ENCODE measurements around the gene CCNB2.

CCNB2 gene

GRCh38 chr15:59169251-59169708, 64.3 kb downstream of the CCNB2 start:
- no peak for DNase-seq

- no peak for DNase-seq
Measured at GRCh38 chr15:59170295-59171066, 65.5 kb downstream of the CCNB2 start.

- no peak for DNase-seq
Measured at GRCh38 chr15:59171067-59171397, 66.1 kb downstream of the CCNB2 start.

GRCh38 chr15:59172289-59172901, 67.4 kb downstream of the CCNB2 start:
- no peak for DNase-seq

- DNase-seq, result no peak
Measured at GRCh38 chr15:59173194-59173593, 68.2 kb downstream of the CCNB2 start.

- DNase-seq, result no peak
Measured at GRCh38 chr15:59174151-59174834, 69.3 kb downstream of the CCNB2 start.
